ENCODE data around the gene BBOX1.
"Not testable (repeated sequence)": the region's sequence is repeated elsewhere in the genome, so short reads cannot be mapped to it uniquely, and the experiment has no call there.

The BBOX1 gene

DNA sequence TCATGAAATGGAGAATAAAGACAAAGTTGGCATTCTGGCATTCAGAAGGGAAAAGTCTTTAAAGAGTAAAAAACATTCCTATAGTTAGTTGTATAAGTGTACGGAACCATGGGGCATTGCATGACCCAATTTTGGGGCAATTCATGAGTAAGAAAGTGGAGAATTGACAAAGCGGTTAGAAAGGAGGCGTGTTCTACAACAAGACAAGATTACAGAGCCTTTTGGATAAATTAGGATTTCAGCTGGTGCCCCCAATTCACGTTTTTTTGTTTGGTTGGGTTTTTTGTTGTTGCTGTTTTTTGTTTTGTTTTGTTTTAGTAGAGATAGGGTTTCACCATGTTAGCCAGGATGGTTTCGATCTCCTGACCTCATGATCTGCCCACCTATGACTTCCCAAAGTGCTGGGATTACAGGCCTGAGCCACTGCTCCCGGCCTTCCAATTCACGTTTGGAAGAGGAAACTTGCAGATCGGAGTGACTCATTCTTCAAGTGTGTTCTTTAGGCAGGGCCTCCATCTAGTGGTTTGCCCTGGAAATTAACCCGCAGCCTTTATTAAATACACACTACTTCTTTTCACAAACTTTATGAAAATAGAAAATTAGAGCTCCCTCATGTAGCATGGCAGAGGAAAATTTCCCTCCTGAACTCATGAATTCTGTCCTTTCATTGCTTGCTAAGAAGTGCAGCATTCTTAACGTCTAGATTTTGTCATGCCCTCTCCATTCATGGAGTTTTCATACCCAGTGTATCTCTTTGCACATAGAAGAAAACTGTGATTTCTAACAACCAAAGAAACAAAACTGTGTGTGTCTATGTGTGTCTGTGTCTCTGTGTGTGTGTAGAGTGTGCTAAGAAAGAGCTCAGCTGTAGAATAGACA is 118.1 kb downstream of the BBOX1 start:
- Histone ChIP-seq H3K36me3 (ENCODE audit: control insufficient read depth, insufficient read depth, low read length) (no peaks in the 10 kb centered on the region), H3K9ac (ENCODE audit: low read depth, low read length) (no peak overlapping the region), H3K9me3 (ENCODE audit: control insufficient read depth, insufficient read depth, low read length) (peaks cover 9% of the 10 kb centered on the region), H3K4me3 (ENCODE audit: low read depth, low read length) (no peak overlapping the region), H3K27me3 (ENCODE audit: control insufficient read depth, insufficient read depth, low read length) (no peaks in the 10 kb centered on the region), H3K4me1 (ENCODE audit: control insufficient read depth, insufficient read depth, low read length) (no peaks in the 10 kb centered on the region), H3K27ac (ENCODE audit: low read depth, low read length) (no peak overlapping the region)

DNA sequence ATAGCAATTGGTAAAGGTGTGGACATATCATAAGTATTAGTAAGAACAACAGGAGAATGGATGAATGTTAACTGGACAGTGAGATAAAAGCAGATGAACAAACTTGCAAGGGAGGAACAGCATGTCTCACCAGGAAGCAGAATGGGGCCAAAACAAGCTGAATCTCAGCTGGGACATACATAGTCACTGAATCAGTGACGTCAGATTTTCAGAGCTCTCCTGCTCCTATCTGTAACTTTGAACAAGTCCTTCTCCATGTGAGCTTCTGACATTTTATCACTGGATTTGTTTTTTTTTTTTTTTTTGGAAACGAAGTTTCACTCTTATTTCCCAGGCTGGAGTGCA is 118.7 kb downstream of the BBOX1 start:
- Histone ChIP-seq H3K27me3 (ENCODE audit: control insufficient read depth, insufficient read depth, low read length) (no peaks in the 10 kb centered on the region), H3K27ac (ENCODE audit: low read depth, low read length) (no peak overlapping the region), H3K4me1 (ENCODE audit: control insufficient read depth, insufficient read depth, low read length) (no peaks in the 10 kb centered on the region), H3K4me3 (ENCODE audit: low read depth, low read length) (no peak overlapping the region), H3K9ac (ENCODE audit: low read depth, low read length) (no peak overlapping the region), H3K36me3 (ENCODE audit: control insufficient read depth, insufficient read depth, low read length) (no peaks in the 10 kb centered on the region), H3K9me3 (ENCODE audit: control insufficient read depth, insufficient read depth, low read length) (peaks cover 9% of the 10 kb centered on the region)

GRCh38 chr11:27161071-27161470 is 120.5 kb downstream of the BBOX1 start:
- Histone ChIP-seq H3K4me3 (ENCODE audit: low read depth, low read length) (no peak overlapping the region), H3K9me3 (ENCODE audit: control insufficient read depth, insufficient read depth, low read length) (peaks cover 9% of the 10 kb centered on the region), H3K27me3 (ENCODE audit: control insufficient read depth, insufficient read depth, low read length) (no peaks in the 10 kb centered on the region), H3K36me3 (ENCODE audit: control insufficient read depth, insufficient read depth, low read length) (no peaks in the 10 kb centered on the region), H3K9ac (ENCODE audit: low read depth, low read length) (no peak overlapping the region), H3K27ac (ENCODE audit: low read depth, low read length) (no peak overlapping the region), H3K4me1 (ENCODE audit: control insufficient read depth, insufficient read depth, low read length) (no peaks in the 10 kb centered on the region)

DNA sequence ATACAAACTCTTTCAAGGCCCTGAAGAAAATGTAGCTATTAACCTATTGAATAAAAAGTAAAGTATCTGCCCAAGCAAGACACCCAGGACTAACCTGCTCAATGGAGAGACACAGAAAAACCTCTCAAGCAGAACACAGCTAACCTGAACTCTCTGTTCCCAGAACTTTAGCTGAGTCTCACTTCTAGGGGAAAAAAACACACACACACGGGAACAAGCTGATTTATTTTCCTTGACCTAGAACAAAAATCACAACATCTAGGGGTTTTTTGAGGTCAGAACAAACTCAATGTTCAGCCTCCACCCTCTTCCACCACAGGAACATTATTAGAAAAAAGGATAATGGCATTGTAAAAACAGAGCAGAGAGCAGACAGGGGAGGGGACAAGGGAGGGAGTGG is 121.6 kb downstream of the BBOX1 start:
- Histone ChIP-seq H3K27me3 (ENCODE audit: control insufficient read depth, insufficient read depth, low read length) (no peaks in the 10 kb centered on the region), H3K4me3 (ENCODE audit: low read depth, low read length) (no peak overlapping the region), H3K9ac (ENCODE audit: low read depth, low read length) (no peak overlapping the region), H3K4me1 (ENCODE audit: control insufficient read depth, insufficient read depth, low read length) (no peaks in the 10 kb centered on the region), H3K36me3 (ENCODE audit: control insufficient read depth, insufficient read depth, low read length) (no peaks in the 10 kb centered on the region), H3K27ac (ENCODE audit: low read depth, low read length) (no peak overlapping the region), H3K9me3 (ENCODE audit: control insufficient read depth, insufficient read depth, low read length) (peaks cover 9% of the 10 kb centered on the region)

DNA sequence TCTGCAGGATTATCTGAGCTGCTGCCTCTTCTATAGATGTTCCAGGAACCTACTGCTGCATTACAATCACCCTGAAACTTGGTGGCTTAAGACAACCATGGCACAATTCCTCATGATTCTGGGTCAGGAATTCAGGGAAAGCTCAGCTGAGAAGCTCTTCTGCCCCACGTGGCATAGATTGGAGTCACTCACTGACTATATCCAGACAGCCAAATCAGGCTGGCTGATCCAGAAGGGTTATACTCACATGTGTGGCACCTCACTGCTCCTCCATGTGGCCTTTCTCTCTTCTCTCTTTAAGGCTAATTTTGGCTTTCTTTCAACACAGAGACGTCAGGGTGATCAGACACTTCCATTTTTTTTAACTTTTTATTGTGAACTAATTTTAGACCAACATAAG is 125.5 kb downstream of the BBOX1 start:
- no peak overlapping the region for H3K27ac ChIP-seq (ENCODE audit: low read depth, low read length)
- no peaks in the 10 kb centered on the region for H3K4me1 ChIP-seq (ENCODE audit: control insufficient read depth, insufficient read depth, low read length)
- H3K27me3 ChIP-seq (ENCODE audit: control insufficient read depth, insufficient read depth, low read length), result no peaks in the 10 kb centered on the region
- no peak overlapping the region for H3K4me3 ChIP-seq (ENCODE audit: low read depth, low read length)
- no peaks in the 10 kb centered on the region for H3K9me3 ChIP-seq (ENCODE audit: control insufficient read depth, insufficient read depth, low read length)
- no peaks in the 10 kb centered on the region for H3K36me3 ChIP-seq (ENCODE audit: control insufficient read depth, insufficient read depth, low read length)
- H3K9ac ChIP-seq (ENCODE audit: low read depth, low read length), result no peak overlapping the region

DNA sequence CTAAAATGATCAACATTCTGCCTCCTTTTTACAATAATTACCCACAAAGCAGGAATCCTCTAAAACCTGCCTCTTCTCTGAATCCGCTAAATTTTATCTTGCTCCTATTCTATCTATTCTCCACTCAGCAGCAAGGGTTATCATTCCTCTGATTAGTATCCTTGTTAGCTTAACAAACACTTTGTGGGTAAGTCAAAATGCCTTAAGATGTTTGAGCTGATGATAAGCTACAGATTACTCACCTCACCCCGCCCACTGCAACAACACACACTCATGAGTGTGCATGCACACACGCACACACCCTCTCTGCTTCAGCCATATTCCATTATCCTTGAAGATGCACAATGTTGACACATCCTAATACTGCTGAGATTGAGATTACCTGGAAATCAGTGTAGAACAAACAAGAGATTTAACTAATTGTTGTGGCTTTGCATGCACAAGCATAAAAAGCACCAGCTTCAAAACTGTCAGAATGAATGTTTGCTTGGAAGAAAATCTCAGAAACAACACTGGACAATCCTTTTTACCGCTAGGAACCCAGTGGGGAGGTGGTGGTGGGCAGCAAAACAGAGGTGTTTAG is 130.9 kb downstream of the BBOX1 start:
- Histone ChIP-seq H3K4me1 (ENCODE audit: control insufficient read depth, insufficient read depth, low read length) (no peaks in the 10 kb centered on the region), H3K27me3 (ENCODE audit: control insufficient read depth, insufficient read depth, low read length) (no peaks in the 10 kb centered on the region), H3K9me3 (ENCODE audit: control insufficient read depth, insufficient read depth, low read length) (no peaks in the 10 kb centered on the region), H3K27ac (ENCODE audit: low read depth, low read length) (no peak overlapping the region), H3K9ac (ENCODE audit: low read depth, low read length) (no peak overlapping the region), H3K36me3 (ENCODE audit: control insufficient read depth, insufficient read depth, low read length) (no peaks in the 10 kb centered on the region), H3K4me3 (ENCODE audit: low read depth, low read length) (no peak overlapping the region)

- H3K9ac ChIP-seq (ENCODE audit: low read depth, low read length), result no peak overlapping the region
- H3K36me3 ChIP-seq (ENCODE audit: control insufficient read depth, insufficient read depth, low read length), result no peaks in the 10 kb centered on the region
- no peak overlapping the region for H3K4me3 ChIP-seq (ENCODE audit: low read depth, low read length)
- no peaks in the 10 kb centered on the region for H3K27me3 ChIP-seq (ENCODE audit: control insufficient read depth, insufficient read depth, low read length)
- no peaks in the 10 kb centered on the region for H3K4me1 ChIP-seq (ENCODE audit: control insufficient read depth, insufficient read depth, low read length)
- H3K9me3 ChIP-seq (ENCODE audit: control insufficient read depth, insufficient read depth, low read length), result no peaks in the 10 kb centered on the region
- H3K27ac ChIP-seq (ENCODE audit: low read depth, low read length), result no peak overlapping the region
These were observed 132.9 kb downstream of the BBOX1 start for GRCh38 chr11:27173545-27173944.

DNA sequence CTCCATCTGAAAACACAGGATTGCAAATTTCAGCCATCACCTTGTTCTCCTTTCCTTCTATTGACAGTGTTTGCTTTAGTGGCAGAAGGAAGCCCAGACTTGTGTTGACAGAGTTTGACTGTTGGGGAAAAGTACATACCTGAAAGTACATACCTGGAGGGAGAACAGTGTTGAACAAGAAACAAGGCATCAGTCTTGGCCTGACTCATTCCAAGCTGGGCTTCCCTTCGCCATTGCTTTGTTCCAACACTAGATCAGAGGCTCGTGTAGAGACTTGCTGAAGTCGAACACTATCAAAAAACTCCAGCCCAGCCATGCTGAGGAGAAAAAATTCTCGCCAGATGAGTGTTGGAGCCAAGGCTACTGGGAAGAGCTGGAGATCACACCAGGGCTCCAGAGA is 133.4 kb downstream of the BBOX1 start:
- H3K4me3 ChIP-seq (ENCODE audit: low read depth, low read length), result no peak overlapping the region
- no peaks in the 10 kb centered on the region for H3K9me3 ChIP-seq (ENCODE audit: control insufficient read depth, insufficient read depth, low read length)
- H3K9ac ChIP-seq (ENCODE audit: low read depth, low read length), result no peak overlapping the region
- no peaks in the 10 kb centered on the region for H3K27me3 ChIP-seq (ENCODE audit: control insufficient read depth, insufficient read depth, low read length)
- H3K36me3 ChIP-seq (ENCODE audit: control insufficient read depth, insufficient read depth, low read length), result no peaks in the 10 kb centered on the region
- no peak overlapping the region for H3K27ac ChIP-seq (ENCODE audit: low read depth, low read length)
- no peaks in the 10 kb centered on the region for H3K4me1 ChIP-seq (ENCODE audit: control insufficient read depth, insufficient read depth, low read length)

DNA sequence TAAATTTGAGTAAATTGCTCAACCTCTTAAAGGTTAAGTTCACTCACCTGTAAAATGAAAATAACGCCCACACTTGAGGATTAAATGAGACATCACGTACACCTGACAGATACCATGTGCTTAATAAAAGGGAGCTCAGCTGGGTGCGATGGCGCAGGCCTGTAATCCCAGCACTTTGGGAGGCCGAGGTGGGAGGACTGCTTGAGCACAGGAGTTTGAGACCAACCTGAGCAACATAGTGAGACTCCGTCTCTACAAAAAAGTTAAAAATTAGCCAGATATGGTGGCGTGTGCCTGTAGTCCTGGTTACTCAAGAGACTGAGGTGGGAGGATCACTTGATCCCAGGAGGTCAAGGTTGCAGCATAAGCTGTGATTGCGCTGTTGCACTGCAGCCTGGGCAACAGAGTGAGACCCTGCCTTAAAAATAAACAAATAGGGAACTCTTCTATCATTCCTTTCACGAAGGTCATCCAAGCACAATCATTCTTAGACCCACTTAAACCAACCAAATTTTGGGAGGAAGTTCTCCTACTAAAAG is 134.1 kb downstream of the BBOX1 start:
- Histone ChIP-seq H3K36me3 (ENCODE audit: control insufficient read depth, insufficient read depth, low read length) (no peaks in the 10 kb centered on the region), H3K27me3 (ENCODE audit: control insufficient read depth, insufficient read depth, low read length) (no peaks in the 10 kb centered on the region), H3K4me3 (ENCODE audit: low read depth, low read length) (no peak overlapping the region), H3K4me1 (ENCODE audit: control insufficient read depth, insufficient read depth, low read length) (no peaks in the 10 kb centered on the region), H3K27ac (ENCODE audit: low read depth, low read length) (no peak overlapping the region), H3K9me3 (ENCODE audit: control insufficient read depth, insufficient read depth, low read length) (no peaks in the 10 kb centered on the region), H3K9ac (ENCODE audit: low read depth, low read length) (no peak overlapping the region)

DNA sequence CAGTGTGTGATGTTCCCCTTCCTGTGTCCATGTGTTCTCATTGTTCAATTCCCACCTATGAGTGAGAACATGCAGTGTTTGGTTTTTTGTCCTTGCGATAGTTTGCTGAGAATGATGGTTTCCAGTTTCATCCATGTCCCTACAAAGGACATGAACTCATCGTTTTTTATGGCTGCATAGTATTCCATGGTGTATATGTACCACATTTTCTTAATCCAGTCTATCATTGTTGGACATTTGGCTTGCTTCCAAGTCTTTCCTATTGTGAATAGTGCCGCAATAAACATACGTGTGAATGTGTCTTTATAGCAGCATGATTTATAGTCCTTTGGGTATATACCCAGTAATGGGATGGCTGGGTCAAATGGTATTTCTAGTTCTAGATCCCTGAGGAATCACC is 134.9 kb downstream of the BBOX1 start:
- not testable (repeated sequence) for H3K27ac ChIP-seq (ENCODE audit: low read depth, low read length); H3K9ac ChIP-seq (ENCODE audit: low read depth, low read length); H3K4me3 ChIP-seq (ENCODE audit: low read depth, low read length); H3K36me3 ChIP-seq (ENCODE audit: control insufficient read depth, insufficient read depth, low read length); H3K27me3 ChIP-seq (ENCODE audit: control insufficient read depth, insufficient read depth, low read length); H3K4me1 ChIP-seq (ENCODE audit: control insufficient read depth, insufficient read depth, low read length); H3K9me3 ChIP-seq (ENCODE audit: control insufficient read depth, insufficient read depth, low read length)
